Measurements from ENCODE around the gene PPP2R1B.

DNA sequence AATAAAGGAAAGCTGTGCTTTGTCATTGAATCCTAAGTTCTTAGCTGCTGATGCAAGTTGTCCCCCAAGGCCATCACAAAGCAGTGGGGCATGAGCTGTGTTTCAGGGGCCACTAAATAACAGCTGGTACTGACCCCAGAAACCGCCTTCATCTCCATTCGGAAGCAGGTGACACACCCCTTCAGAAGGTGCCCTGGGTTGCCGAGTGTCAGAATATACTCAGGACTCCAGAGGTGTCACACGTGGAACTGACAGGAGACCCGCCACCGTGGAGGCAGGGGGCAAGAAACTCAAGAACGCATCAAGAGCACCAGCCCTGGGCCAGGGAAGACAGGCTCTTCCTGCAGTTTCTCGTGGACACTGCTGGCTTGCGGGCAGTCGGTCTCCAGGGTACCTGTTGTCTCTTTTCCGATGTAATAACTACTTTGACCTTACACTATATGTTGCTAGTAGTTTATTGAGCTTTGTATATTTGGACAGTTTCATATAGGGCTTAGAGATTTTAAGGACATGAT lies 41.5 kb downstream of the PPP2R1B start:
- TF ChIP-seq, protein P1, sequence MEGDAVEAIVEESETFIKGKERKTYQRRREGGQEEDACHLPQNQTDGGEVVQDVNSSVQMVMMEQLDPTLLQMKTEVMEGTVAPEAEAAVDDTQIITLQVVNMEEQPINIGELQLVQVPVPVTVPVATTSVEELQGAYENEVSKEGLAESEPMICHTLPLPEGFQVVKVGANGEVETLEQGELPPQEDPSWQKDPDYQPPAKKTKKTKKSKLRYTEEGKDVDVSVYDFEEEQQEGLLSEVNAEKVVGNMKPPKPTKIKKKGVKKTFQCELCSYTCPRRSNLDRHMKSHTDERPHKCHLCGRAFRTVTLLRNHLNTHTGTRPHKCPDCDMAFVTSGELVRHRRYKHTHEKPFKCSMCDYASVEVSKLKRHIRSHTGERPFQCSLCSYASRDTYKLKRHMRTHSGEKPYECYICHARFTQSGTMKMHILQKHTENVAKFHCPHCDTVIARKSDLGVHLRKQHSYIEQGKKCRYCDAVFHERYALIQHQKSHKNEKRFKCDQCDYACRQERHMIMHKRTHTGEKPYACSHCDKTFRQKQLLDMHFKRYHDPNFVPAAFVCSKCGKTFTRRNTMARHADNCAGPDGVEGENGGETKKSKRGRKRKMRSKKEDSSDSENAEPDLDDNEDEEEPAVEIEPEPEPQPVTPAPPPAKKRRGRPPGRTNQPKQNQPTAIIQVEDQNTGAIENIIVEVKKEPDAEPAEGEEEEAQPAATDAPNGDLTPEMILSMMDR (IDR thresholded peaks at IDR 0.05; ENCODE audit: control extremely low read depth in 1 of 3, insufficient read depth in 1 of 3, low read depth in 1 of 3, low read length in 3 of 3), result no peak
- TF ChIP-seq NRF1 (IDR thresholded peaks at IDR 0.05; ENCODE audit: low read depth, low read length) (no peak), POLR2AphosphoS5 (IDR thresholded peaks at IDR 0.05; ENCODE audit: low read depth, low read length) (no peak), POLR2A (IDR thresholded peaks at IDR 0.05; ENCODE audit: control extremely low read depth in 1 of 2, low read depth in 2 of 2, low read length in 2 of 2) (no peak), JUN (IDR thresholded peaks at IDR 0.05; ENCODE audit: low read depth, low read length) (no peak), ZNF274 (IDR thresholded peaks at IDR 0.05; ENCODE audit: borderline replicate concordance, extremely low read depth, low read length) (no peak), MAFK (IDR thresholded peaks at IDR 0.05; ENCODE audit: low read depth, low read length) (no peak), CBX5 (IDR thresholded peaks at IDR 0.05; ENCODE audit: low read depth, low read length) (no peak), GTF2F1 (IDR thresholded peaks at IDR 0.05; ENCODE audit: borderline replicate concordance, low read depth, low read length) (no peak)

All from H1 (cell line).